Bronchial smooth muscle cell (primary cell): ENCODE results near the gene NRROS. TPM values are rescaled to one million over a fixed set of nuclear protein-coding genes. Genes with fewer than 3 reads are reported as not detected.

Experiments used
- total RNA-seq: library from RNA; depleted of rRNA; stranded (reverse); fragments of >200 nt; gene quantifications from 2 replicates; pipeline ENCODE4 v1.2.1, GENCODE V29; 2014

The NRROS gene
- total RNA-seq = 0.34 and 0.63 TPM in 2 replicates

DNA sequence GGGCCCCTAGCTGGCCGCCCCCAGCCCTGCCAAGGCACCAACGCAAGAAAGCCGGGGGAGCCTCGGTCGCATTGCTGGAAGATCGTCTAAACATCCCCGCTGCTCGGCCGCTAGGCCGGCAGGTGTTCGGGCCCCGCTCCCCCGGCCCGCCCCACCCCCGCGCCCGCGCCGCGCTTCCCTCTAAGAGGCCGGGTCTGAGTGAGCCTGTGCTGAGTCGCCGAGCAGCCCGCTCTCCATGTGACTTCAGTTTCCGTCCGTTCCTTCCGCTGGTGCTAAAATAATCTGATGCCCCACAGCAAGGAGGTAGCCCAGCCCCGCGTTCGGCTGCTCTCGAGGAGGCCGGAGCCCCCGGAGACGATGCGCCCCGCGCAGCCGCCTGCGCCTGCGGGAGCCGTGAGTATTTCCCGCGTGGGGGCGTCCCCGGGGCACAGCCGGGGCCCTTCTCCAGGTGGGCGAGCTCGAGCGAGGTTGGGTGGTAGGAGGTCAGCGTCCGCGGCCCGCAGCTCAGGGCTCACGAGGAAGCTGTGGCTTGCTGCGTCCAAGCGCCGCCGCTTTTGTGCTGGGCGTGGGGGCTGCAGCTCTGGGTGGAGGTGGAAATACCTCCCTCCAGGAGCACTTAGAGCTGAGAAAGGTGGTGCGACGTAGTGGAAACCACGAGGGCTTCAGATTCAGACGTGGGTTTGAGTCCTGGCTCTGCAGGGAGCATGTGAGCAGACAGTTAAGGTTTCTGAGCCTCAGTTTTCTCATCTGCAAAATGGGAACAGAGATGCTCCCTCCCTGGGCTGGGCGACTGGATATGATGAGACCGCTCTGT lies at the start of gene NRROS:
TSS of gene NRROS (plus strand) at position 212 of the 814 bp plus-strand sequence. CDS start 14,846 bp downstream, outside the sequence.

Other genes with a start within 250 kb of the NRROS start
- 19.4 and 19.8 TPM in 2 replicates for gene UBXN7, start 207.3 kb upstream of the NRROS start, total RNA-seq
- gene RNF168, start 135.9 kb upstream of the NRROS start, total RNA-seq = 13.2 and 16.7 TPM in 2 replicates
- gene SMCO1, start 124.3 kb upstream of the NRROS start, total RNA-seq = not detected in 2 replicates
- gene WDR53, start 71.1 kb upstream of the NRROS start, total RNA-seq = 4.9 and 7.7 TPM in 2 replicates
- 4.7 and 5.5 TPM in 2 replicates for gene FBXO45, start 71.0 kb upstream of the NRROS start, total RNA-seq
- 2.5 and 3.8 TPM in 2 replicates for gene CEP19, start 72.6 kb downstream of the NRROS start, total RNA-seq
- gene PIGX, start 72.7 kb downstream of the NRROS start, total RNA-seq = 6.5 and 7.7 TPM in 2 replicates
- gene PAK2, start 100.2 kb downstream of the NRROS start, total RNA-seq = 23.5 and 43.5 TPM in 2 replicates
- gene SENP5, start 228.2 kb downstream of the NRROS start, total RNA-seq = 28.7 and 33.7 TPM in 2 replicates